PFSK-1 (cell line): ENCODE measurements around the gene SLC27A6.

Source experiments
- FOXP2 ChIP-seq: optimal IDR thresholded peaks from 2 replicates; pipeline ENCODE3; 2011; ENCODE audit warnings: borderline replicate concordance, control low read depth, inconsistent platforms; ENCODE audit not compliant: insufficient read depth; ENCODE audit errors: extremely low read length, extremely low read depth
- POLR2AphosphoS5 ChIP-seq: IDR thresholded peaks from 2 replicates; pipeline ENCODE4 v1.6.1; 2012; ENCODE audit warnings: low read depth, mild to moderate bottlenecking, control low read depth, low read length, moderate library complexity
- REST ChIP-seq, 2 experiments: IDR thresholded peaks; 2 replicates each; pipeline versions ENCODE4 v1.6.1 to v1.8.0; 2011 to 2012; ENCODE audit warnings: low read depth in 2 of 2, low read length in 2 of 2, control low read depth in 1 of 2, inconsistent platforms in 1 of 2, mild to moderate bottlenecking in 1 of 2, moderate library complexity in 1 of 2; ENCODE audit not compliant: insufficient read depth in 1 of 2
- SIN3A ChIP-seq: IDR thresholded peaks from 2 replicates; pipeline ENCODE4 v1.6.1; 2012; ENCODE audit warnings: mild to moderate bottlenecking, low read length, moderate library complexity, borderline replicate concordance; ENCODE audit not compliant: insufficient read depth
- TAF1 ChIP-seq: IDR thresholded peaks from 2 replicates; pipeline ENCODE4 v1.6.1; 2012; ENCODE audit warnings: low read length, control low read depth, borderline replicate concordance; ENCODE audit not compliant: insufficient read depth

DNA sequence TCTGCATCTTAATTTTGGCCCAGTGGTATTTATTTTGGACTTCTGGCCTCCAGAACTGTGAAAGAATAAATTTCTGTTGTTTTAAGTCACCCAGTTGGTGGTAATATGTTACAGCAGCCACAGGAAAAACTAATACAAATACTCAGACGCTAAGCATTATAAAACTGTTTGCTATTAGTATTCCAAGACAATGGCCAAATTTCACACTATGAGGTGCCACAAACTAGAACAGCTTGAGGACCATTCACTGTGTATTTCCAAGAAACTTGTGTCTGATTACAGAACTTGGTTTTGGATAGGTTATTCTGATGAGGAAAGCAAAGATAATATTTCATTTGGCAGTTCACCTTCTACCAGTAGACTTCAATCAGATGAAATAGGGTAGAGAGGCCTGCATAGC lies 113.0 kb downstream of the SLC27A6 start:
- TF ChIP-seq REST (IDR thresholded peaks at IDR 0.05; ENCODE audit: insufficient read depth in 1 of 2, low read depth in 2 of 2, low read length in 2 of 2): no peak
- no peak for TF ChIP-seq POLR2AphosphoS5
- no peak for TF ChIP-seq TAF1
- TF ChIP-seq SIN3A: no peak
- no peak for TF ChIP-seq FOXP2
